ENCODE results near the gene RAMP1. TPM values are rescaled to one million over a fixed set of nuclear protein-coding genes. Genes with fewer than 3 reads are reported as not detected.

Gene RAMP1
- total RNA-seq, 4 donors from 2014 or later: 44.1 to 591 (median 424) TPM

DNA sequence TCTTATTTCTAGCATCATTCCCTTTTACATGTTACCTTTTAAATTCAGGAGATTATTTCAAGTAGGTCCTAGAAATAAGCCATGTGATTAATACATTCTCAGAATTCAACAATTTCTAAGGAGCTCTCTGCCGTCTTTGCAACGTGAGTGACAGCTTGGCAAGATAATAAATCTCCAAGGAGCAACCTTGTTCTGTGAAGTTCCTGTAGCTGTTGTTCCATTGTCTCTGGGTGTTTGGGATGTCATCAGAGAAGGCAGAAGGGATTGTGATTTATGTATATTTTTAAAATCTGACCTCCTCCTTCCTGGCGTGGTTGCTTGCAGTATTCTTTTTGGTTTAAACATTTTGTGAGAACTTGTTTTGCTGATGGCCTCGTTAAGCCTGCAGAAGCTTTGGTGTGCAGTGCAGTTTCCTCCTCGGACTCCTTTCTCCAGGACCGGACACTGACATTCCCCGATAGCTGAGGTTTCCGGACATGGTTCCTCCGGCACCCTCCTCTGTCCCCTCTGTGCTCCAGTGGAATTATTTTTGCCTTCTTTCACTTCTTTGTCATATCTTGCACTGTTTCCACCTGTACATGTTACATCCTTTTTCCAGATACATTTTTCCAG lies 33.7 kb downstream of the RAMP1 start:
- intact Hi-C loops (cut with DNase I; ENCODE audit: low total_unique reads): no loop called here
- Histone ChIP-seq H3K27ac (peak overlapping the region; percentile 98 to 100), H3K4me1 (peaks cover 10 to 37% of the 10 kb centered on the region in 2 donors), H3K4me3 (no peak overlapping the region), H3K9me3 (no peaks in the 10 kb centered on the region), H3K27me3 (no peaks in the 10 kb centered on the region), H3K36me3 (no peaks in the 10 kb centered on the region)
- TF ChIP-seq POLR2A (IDR thresholded peaks at IDR 0.05): no peak
- TF ChIP-seq CTCF (IDR thresholded peaks at IDR 0.05): no peak
- peak in 1 of 2 donors; percentile 11 for DNase-seq

GRCh38 chr2:237894396-237894979 lies 35.1 kb downstream of the RAMP1 start:
- intact Hi-C loops (cut with DNase I; ENCODE audit: low total_unique reads): no loop called here
- DNase-seq: peak in 1 of 2 donors; percentile 19
- Histone ChIP-seq H3K36me3 (no peaks in the 10 kb centered on the region), H3K9me3 (no peaks in the 10 kb centered on the region), H3K27me3 (no peaks in the 10 kb centered on the region), H3K4me3 (no peak overlapping the region), H3K4me1 (peaks cover 15 to 34% of the 10 kb centered on the region in 2 donors), H3K27ac (peak overlapping the region; percentile 98 to 100)
- TF ChIP-seq CTCF (IDR thresholded peaks at IDR 0.05): no peak
- no peak for TF ChIP-seq POLR2A (IDR thresholded peaks at IDR 0.05)

- intact Hi-C loops (cut with DNase I; ENCODE audit: low total_unique reads): no loop called here
- no peaks in the 10 kb centered on the region for H3K36me3 ChIP-seq
- DNase-seq: peak in 1 of 2 donors; percentile 15
- H3K27ac ChIP-seq: peak overlapping the region; percentile 98 to 100
- peaks cover 15 to 33% of the 10 kb centered on the region in 2 donors for H3K4me1 ChIP-seq
- TF ChIP-seq CTCF (IDR thresholded peaks at IDR 0.05) (no peak), POLR2A (IDR thresholded peaks at IDR 0.05) (no peak)
- H3K9me3 ChIP-seq: no peaks in the 10 kb centered on the region
- H3K4me3 ChIP-seq: no peak overlapping the region
- H3K27me3 ChIP-seq: no peaks in the 10 kb centered on the region
Measured at GRCh38 chr2:237894986-237895543, 35.6 kb downstream of the RAMP1 start.

GRCh38 chr2:237895544-237896506 lies 36.4 kb downstream of the RAMP1 start:
- Histone ChIP-seq H3K27me3 (no peaks in the 10 kb centered on the region), H3K4me3 (no peak overlapping the region), H3K9me3 (no peaks in the 10 kb centered on the region), H3K27ac (peak overlapping the region; percentile 98 to 100), H3K36me3 (no peaks in the 10 kb centered on the region), H3K4me1 (peaks cover 15 to 33% of the 10 kb centered on the region in 2 donors)
- peak in 1 of 2 donors; percentile 70 for DNase-seq
- intact Hi-C loops (cut with DNase I; ENCODE audit: low total_unique reads): no loop called here
- no peak for TF ChIP-seq CTCF (IDR thresholded peaks at IDR 0.05)
- peak in 1 of 2 donors; percentile 12 for TF ChIP-seq POLR2A (IDR thresholded peaks at IDR 0.05)
